Peyer's patch (tissue), 4 donors: ENCODE measurements around the gene R3HDM2. TPM values are rescaled to one million over a fixed set of nuclear protein-coding genes. Genes with fewer than 3 reads are reported as not detected.

Experiments used
- DNase-seq, 3 donors: peaks; one replicate each; pipeline ENCODE4 v3.0.0-alpha.2; 2017 to 2019
- H3K27ac ChIP-seq, 4 donors: fragments of 200-600 bp; sonication (generic); one replicate each; pipeline ENCODE4 v1.5.1; 2016 to 2019
- H3K27me3 ChIP-seq, 2 donors: fragments of 200-600 bp; sonication (generic); one replicate each; pipeline ENCODE4 v1.5.1; 2019
- H3K36me3 ChIP-seq, 3 donors: fragments of 200-600 bp; sonication (generic); one replicate each; pipeline ENCODE4 v1.5.1; 2016 to 2019
- H3K4me1 ChIP-seq, 4 donors: fragments of 200-600 bp; sonication (generic); one replicate each; pipeline ENCODE4 v1.5.1; 2016 to 2019
- H3K4me3 ChIP-seq, 4 donors: fragments of 200-600 bp; sonication (generic); 1 replicate in 3 of 4; 2 replicates in 1 of 4; pipeline ENCODE4 v1.5.1; 2016 to 2019; ENCODE audit warnings: mild to moderate bottlenecking in 1 of 4
- H3K9me3 ChIP-seq, 4 donors: fragments of 200-600 bp; sonication (generic); one replicate each; pipeline ENCODE4 v1.5.1; 2016 to 2019; ENCODE audit warnings: mild to moderate bottlenecking in 1 of 4
- CTCF ChIP-seq, 6 experiments: fragments of 450-650 bp in 4 of 6; fragments of 200-600 bp in 2 of 6; sonication (generic) in 1 of 6; IDR thresholded peaks; one replicate each; pipeline ENCODE4 v1.5.1; 2017 to 2019; ENCODE audit warnings: antibody characterized with exemption in 6 of 6, mild to moderate bottlenecking in 3 of 6, moderate library complexity in 1 of 6
- POLR2A ChIP-seq, 2 donors: fragments of 450-650 bp; IDR thresholded peaks; one replicate each; pipeline ENCODE4 v1.5.1; 2017; ENCODE audit warnings: antibody characterized with exemption in 2 of 2, mild to moderate bottlenecking in 2 of 2, moderate library complexity in 2 of 2
- total RNA-seq, 4 donors: library from RNA; depleted of rRNA; stranded (reverse); fragments of >200 nt; gene quantifications; one replicate each; pipeline ENCODE4 v1.1.0, GENCODE V29; 2016

R3HDM2 gene
- total RNA-seq, 4 donors from 2014 or later = 23.1 to 145 (median 54.8) TPM

- H3K4me3 ChIP-seq = no peak overlapping the region
- no peaks in the 10 kb centered on the region for H3K9me3 ChIP-seq
- TF ChIP-seq POLR2A (IDR thresholded peaks at IDR 0.05) (no peak), CTCF (IDR thresholded peaks at IDR 0.05) (no peak)
- peaks cover 0 to 85% of the 10 kb centered on the region in 2 donors for H3K27me3 ChIP-seq
- no peak for DNase-seq
- H3K27ac ChIP-seq = no peak overlapping the region
- H3K36me3 ChIP-seq = no peaks in the 10 kb centered on the region
- peaks cover 0 to 29% (median 20%) of the 10 kb centered on the region in 4 donors for H3K4me1 ChIP-seq
Measured at GRCh38 chr12:57219205-57219992, 211.4 kb downstream of the R3HDM2 start.

- no peak overlapping the region for H3K4me3 ChIP-seq
- no peak overlapping the region for H3K27ac ChIP-seq
- H3K4me1 ChIP-seq = peaks cover 0 to 38% (median 21%) of the 10 kb centered on the region in 4 donors
- DNase-seq = no peak
- no peak for TF ChIP-seq POLR2A (IDR thresholded peaks at IDR 0.05)
- no peak for TF ChIP-seq CTCF (IDR thresholded peaks at IDR 0.05)
- peaks cover 0 to 78% of the 10 kb centered on the region in 2 donors for H3K27me3 ChIP-seq
- no peaks in the 10 kb centered on the region for H3K9me3 ChIP-seq
- no peaks in the 10 kb centered on the region for H3K36me3 ChIP-seq
Measured at GRCh38 chr12:57218030-57218853, 212.6 kb downstream of the R3HDM2 start.

GRCh38 chr12:57216921-57217879, 213.6 kb downstream of the R3HDM2 start:
- H3K27me3 ChIP-seq = peaks cover 0 to 69% of the 10 kb centered on the region in 2 donors
- H3K4me1 ChIP-seq = peaks cover 0 to 38% (median 21%) of the 10 kb centered on the region in 4 donors
- TF ChIP-seq CTCF (IDR thresholded peaks at IDR 0.05) (no peak), POLR2A (IDR thresholded peaks at IDR 0.05) (no peak)
- peak overlapping the region; percentile 28 to 55 (median 50) for H3K4me3 ChIP-seq
- no peak for DNase-seq
- no peaks in the 10 kb centered on the region for H3K9me3 ChIP-seq
- H3K36me3 ChIP-seq = peaks cover 0 to 7% (median 0%) of the 10 kb centered on the region in 3 donors
- H3K27ac ChIP-seq = no peak overlapping the region

- DNase-seq = peak; percentile 58 to 72 (median 66)
- peak within 1 kb of the TSS in 1 of 4 donors; percentile 49 for H3K27ac ChIP-seq
- peaks cover 0 to 38% (median 21%) of the 10 kb centered on the region in 4 donors for H3K4me1 ChIP-seq
- no peak for TF ChIP-seq POLR2A (IDR thresholded peaks at IDR 0.05)
- no peak for TF ChIP-seq CTCF (IDR thresholded peaks at IDR 0.05)
- peak within 1 kb of the TSS; percentile 28 to 55 (median 50) for H3K4me3 ChIP-seq
- H3K27me3 ChIP-seq = peaks cover 0 to 60% of the 10 kb centered on the region in 2 donors
- no peaks in the 10 kb centered on the region for H3K9me3 ChIP-seq
- peaks cover 0 to 17% (median 0%) of the 10 kb centered on the region in 3 donors for H3K36me3 ChIP-seq
Measured at GRCh38 chr12:57216014-57216911, 214.6 kb downstream of the R3HDM2 start, which contains the start of gene NXPH4. TSS of gene NXPH4 (plus strand) at chr12:57216794. CDS start at chr12:57216970, 176 bp downstream.
